Stimulated activated CD8-positive, alpha-beta memory T cell treated with anti-CD3 and anti-CD28 coated beads, Interleukin-15, amount 100 ng/mL, for 1 hour (primary cell): Measurements from ENCODE around the gene ATG2B.

Source experiments
- DNase-seq: peaks from one replicate; pipeline ENCODE4 v3.0.0-alpha.2; 2020; ENCODE audit warnings: low read depth

ATG2B gene

DNA sequence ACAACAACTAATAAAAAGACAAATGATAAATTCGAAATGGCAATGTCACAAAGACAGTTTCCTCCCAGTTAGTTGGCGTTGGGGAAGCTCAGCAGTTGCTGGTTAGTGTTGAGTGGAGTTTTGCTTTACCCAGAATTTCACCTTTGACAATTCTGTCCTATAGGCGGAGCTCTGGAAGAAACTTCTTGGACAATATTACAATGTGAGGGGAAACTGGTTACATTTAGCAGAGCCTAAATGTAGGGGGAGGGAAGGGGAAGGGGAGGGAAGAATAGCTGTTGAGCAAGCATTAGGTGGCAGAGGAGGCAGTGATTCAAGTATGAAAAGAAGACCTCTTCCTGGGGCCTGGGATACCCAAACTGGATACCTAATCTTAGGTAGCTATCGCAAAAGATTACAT is 55.7 kb downstream of the ATG2B start:
- DNase-seq = no peak

DNA sequence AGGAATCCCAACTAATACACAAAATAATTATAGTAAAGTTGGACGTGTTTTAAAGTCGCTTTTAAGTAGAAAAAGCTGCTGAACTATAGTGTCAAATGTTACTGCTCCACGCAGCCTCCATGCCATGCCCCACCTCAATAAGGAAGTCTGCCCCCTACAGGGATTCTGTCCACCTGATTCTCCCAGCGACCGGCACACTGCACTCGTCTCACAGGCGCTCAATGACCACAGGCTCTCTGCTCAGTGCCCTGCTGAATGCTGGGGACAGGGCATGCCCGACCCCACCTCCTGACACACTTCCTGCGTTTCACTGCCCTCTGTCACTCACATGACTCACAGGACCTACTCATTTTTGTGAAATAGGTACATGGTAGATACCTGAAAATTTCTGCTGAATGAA is 58.2 kb downstream of the ATG2B start:
- no peak for DNase-seq

DNA sequence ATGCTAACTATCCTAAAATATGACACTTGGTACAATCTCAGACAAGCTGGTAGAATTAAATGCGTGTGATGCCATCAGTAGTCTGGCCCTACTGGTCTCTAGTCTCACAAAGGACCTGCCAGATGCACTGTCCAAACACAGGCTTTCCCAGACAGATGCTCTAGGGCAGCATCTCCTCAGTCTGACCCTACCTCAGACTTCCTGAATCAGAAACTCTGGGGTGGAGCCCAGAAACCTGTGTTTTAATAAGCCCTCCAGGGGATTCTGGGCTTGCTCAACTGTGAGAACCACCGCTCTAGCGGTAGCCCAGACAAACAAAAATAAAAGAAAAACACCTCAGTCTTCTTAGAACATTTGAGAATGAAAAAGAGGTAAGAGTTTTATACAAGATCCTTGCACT is 59.2 kb downstream of the ATG2B start:
- no peak for DNase-seq

DNA sequence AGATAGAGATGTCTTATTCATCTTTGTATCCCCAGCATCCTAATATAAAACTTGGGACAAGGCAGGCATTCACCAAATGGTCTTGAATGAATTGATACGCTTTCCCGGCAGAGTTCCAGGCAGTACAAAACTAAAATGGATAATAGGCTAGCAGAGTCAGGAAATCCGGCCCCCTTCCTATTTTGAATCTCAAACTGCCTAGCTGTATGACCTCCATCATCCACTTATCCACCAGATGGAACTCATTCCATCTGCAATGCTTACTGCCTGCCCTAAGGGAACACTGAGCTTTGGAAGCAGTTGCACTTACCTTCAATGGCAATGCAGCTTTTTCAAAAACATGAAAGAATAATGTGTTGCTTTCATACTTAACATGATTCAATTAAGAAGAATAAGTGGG is 63.7 kb downstream of the ATG2B start:
- no peak for DNase-seq

DNA sequence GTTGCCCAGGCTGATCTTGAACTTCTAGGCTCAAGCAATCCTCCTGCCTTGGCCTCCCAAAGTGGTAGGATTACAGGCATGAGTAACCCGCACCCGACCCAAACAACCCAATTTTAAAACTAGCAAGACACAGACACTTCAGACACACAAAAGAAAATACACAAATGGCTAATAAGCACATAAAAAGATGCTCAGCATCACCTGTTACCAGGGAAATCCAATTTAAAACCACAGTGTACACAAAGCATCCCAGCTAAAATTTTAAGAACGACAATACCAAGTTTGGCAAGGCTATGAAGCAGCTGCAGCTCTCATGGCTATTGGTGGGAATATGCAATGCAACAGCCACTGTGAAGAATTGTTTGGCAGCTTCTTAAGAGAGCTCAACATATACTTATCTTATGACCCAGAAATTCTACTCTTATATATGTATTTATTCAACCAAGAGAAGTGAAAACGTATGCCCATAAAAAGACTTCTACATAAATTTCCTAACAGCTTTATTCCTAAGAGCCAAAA is 65.1 kb downstream of the ATG2B start:
- no peak for DNase-seq

DNA sequence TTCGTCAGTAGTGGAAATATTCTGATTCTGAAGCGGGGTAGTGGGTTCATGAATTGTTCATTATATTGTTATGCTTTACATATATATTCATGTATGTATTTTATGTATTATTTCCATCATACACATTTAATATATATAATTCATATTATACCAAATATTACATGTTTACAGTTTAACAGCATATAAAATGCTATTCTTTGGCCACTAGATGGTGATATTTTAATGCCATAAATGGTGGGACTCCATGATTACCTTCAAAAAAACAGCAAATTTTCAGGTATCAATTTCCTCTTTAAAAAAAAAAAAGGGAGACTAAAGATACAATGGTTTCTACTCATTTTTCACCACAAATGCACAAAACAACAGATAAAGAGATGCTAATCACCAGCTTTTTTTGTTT is 66.1 kb downstream of the ATG2B start:
- no peak for DNase-seq

DNA sequence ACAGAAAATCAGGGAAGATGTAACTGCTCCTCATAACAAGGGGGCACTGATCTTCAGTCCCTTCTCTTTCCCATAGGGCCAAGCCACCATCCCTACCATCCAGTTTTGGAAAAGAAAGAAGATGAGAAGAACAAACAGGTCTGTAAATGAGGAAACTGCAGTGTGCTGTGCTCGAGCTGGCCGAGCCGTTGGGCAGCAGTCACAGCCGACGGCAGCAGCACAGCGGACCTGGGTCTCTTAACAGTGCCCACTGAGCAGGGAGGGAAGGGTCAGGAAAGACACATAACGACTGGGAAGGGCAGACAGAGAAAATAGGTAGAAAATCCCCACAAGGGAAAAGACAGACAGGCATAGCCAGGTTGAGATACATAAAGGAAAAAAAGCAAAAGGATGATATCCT is 68.9 kb downstream of the ATG2B start:
- no peak for DNase-seq

DNA sequence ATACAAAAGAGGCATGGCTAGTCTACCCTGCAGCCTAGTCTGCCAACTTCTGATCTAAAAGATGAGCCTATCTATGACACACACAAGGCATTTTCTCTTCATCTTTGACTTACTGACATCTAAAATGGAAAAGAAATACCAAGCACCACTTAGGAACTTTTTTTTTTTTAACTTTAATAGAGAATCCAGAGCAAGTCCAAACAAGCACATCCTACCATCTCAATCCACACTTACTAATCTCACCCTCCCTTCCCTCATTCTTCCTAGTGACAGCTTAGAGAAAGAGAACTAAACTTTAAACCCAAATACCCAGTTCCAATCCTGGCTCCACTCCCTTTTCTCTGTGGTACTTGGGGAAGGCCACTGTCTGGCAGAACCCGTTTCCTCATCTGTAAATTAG is 75.3 kb downstream of the ATG2B start:
- no peak for DNase-seq

DNA sequence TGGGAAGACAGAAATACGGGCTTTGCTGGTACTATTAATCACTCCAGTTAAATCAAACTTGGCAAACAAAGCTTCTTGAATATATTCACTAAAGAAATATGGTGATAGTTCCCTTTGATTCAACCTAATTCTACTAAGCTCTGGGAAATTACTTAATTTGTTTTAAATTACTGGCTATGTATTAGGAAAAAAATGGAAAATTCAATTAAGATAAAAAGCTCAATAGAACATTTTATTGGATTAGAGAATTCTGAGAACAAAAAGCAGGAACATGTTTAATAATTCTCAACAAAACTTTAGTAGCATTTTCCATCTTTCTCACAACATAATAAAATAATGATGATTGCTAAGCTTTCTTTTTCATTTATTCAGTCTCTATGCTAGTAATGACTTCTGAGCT is 76.9 kb downstream of the ATG2B start:
- DNase-seq = no peak

DNA sequence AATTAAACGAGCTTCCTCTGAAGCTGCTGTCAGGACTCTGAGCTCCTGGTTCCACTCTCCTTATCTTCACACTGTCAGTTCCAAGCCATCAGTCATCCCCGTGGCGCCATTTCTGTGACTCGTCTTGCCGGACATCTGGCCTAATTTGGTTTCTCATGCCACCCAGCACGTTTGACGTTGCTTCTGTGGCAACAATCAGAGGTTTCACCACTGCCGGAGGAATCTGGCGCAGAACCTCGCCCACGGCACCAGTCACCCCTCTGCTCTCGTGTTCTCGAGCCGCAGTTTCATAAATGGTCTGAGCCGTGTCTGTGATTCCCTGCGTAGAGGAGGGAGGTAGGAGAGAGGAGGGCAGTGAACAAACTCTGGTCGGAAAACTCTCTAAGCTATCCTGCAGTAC is 77.5 kb downstream of the ATG2B start:
- DNase-seq = no peak

DNA sequence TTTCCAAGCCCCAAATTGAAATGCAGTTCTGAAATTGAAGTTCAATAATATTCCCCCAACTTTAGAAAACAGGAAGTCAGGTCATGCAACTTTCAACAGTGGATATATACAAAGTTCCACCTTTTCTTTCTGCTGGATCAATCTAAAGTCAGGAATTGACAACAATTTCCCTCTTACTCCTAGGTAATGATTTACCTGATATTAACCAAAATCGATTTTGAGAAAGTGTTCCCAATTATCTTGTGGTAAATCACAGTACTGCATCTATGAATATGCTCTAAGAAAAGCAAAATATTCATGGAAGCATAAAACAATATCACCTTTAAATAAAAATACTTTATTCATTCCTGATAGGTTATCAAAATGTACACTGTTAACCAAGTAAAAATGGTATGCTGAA is 78.7 kb downstream of the ATG2B start:
- DNase-seq = no peak

DNA sequence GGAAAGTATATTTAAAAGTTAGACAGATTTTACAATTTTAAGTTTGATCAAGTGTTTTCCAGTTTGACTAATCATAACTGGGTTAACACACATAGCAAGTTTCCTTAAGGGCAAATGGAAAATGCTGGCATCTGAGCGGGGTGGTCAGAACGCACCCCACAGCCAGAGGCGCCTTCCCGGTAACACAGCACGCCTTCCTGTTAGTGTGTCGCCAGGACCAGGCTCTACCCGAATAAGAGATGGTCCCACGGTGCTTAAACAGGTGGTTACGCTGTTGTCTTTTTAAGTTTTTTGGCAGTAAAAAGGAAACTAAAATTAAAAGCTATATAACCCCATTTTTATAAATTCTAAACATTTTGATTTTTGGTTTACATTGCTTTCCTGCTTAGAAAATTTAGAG is 79.1 kb downstream of the ATG2B start:
- DNase-seq = no peak

DNA sequence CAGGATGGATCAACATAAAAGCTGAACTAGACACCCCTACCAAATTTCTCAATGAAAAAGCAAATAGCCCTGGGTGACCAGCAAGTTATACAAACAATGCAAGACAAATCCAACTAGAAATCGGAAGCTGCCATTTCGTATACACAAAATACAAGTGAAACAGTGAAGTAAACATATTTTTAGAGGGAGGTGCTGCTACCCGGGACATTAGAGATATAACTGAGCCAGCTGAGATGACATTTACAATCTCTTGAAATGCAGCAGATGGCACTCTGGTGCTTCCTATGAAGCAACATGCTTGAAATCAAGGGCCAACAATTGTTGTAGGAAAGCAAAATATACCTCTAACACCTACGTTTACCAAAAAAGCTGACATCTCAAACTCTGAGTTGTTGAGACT is 81.7 kb downstream of the ATG2B start:
- no peak for DNase-seq

DNA sequence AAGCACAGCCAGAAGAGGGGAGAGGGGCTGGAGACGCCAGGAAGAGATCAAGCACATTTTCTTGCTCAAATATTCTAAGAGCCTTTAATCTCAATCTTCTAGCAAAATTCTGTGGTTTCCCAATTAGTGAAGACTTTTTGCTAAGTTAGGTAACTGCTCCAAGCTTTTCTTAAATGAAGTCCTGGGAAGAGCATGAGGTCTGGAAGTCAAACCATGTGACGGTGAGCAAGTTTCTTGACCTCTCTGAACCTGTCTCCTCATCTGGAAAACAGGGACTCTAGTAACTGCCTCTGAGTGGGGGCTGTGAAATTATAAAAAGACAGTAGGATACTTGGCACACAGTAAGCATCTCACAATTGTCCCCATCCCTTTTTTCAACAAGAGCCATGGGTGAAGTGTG is 83.0 kb downstream of the ATG2B start:
- DNase-seq = no peak

DNA sequence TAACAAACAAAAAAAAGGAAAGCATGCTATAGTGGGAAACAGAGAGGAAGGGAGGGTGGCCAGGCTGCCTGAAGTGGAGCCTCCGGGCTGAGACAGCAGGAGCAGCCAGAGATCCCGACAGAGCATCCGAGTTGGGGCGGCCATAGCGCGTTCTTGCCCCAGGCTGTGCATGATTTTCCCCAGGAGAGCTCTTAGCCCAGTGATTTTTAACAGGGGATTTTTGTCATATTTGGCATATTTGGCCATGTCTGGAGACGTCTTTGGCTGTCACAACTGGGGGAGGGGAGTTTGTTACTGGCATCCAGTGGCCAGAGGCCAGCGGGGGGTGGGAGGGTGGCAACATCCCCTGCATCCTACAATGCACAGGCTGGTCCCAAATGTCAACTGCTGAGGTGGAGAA is 83.6 kb downstream of the ATG2B start:
- no peak for DNase-seq

DNA sequence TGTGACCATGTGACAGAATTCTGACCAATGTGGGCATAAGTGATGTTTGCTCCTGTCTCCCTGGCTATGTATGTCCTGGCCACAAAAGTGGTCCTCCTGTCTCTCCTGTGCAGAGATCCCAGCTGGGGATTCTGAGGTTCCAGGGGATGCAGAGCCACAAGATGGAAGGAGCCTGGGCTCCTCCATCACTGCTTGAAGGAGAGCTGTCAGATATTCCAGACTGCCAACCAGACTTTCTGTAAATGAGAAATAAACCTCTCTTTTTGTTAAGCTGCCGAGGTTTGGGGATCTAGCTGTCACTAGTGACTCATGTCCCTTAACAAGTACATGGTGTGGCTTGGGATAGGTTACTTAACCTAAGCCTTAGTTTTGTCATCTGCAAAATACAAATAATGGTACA is 85.3 kb downstream of the ATG2B start:
- DNase-seq = no peak

DNA sequence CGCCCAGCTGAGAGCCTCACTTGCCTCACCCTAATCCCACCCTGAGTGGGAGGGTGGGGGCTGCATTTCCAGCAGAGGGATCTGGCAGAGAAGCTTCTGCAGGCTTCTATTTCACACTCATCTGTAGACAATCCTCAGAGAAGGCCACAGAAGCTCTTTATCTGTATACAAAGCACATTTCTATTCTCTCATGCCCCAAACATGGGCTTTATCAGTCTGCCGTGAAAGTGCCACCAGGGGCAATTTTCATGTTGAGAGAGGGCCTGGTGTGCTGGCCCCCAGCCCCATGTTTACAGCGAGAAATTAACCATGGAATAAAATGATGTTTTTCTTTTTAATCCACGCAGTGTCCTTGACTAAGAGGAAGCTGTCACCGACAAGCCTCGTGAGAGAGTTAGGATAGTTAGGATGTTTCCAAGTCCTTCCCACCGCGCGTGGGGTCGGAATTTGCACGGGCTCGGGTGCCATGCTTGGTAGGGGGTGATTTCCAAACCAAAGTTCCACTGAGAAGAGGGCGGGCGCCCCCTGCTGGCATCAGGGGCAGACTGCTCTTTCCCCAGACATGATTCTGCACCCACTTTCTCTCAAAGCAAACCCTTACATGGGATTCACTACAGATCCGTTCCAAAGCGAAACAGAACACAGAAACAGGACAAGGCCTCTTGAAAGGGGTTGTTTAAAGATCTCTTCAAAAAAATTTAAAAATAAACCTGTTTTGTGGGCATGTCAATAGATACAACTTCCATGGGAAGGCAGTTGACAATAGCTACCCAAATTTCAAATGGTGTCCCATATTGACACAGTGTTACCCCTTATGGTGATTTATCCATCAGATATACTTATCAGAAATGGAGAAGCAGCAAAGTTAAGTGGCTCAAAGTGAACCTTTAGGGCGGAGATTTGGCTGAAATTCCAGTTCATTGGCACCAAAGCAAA is 87.7 kb downstream of the ATG2B start:
- DNase-seq = peak; percentile 49

DNA sequence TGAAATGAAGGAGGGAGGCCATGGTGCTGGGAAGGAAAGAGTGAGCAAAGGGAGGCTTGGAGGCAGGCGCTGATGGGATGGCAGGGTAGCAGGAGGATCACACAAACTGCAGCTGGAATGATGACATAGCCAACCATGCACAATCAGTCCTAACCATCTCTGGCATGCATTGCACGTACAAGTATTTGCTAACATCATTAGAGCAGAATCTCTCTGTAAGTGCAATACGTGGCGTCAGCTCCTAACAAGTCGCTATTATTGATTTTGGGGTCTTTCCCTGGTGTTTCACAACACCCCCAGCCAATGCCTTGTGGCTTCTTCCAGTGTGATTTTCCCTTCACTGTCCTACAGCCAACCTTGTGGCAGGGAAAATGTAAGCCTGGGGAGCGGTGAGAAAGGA is 88.6 kb downstream of the ATG2B start:
- no peak for DNase-seq

DNA sequence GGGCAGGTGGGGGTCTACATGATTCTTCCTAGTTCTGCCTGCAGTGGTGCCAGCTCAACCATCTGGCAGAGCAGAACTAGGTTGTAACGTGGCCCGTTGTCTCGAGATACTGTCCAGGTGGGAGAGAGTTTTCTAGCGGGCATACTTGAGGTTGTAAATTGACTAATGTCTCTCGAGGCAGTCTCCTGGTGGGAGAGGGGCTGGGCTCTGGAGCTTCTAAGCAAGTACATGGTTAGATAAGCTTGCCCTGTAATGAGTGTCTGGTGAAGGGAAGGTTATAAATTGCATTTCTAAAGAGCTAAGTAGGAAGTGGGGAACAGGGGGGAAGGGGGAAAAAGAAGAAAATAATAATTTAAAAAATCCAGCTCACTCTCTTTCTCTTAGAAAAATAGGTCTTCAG is 89.0 kb downstream of the ATG2B start:
- DNase-seq = no peak

DNA sequence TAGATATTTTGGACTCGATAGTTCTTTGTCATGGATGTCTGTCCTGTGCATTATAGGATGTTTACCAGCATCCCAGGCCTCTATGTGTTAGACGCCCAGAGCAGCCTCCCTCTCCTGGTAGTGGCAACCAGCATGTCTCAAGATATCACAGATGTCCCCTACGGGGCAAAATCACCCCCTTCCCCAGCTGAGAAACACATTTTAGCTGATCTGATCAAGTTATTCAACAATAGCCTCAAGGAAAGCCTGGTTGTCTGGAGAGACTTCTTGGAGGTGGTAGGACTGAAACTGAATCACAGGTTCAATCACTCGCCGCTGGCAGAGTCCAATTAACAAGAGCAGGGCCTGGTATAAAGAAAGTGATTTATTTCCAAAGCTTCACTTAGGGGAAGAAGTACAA is 89.5 kb downstream of the ATG2B start:
- DNase-seq = no peak

DNA sequence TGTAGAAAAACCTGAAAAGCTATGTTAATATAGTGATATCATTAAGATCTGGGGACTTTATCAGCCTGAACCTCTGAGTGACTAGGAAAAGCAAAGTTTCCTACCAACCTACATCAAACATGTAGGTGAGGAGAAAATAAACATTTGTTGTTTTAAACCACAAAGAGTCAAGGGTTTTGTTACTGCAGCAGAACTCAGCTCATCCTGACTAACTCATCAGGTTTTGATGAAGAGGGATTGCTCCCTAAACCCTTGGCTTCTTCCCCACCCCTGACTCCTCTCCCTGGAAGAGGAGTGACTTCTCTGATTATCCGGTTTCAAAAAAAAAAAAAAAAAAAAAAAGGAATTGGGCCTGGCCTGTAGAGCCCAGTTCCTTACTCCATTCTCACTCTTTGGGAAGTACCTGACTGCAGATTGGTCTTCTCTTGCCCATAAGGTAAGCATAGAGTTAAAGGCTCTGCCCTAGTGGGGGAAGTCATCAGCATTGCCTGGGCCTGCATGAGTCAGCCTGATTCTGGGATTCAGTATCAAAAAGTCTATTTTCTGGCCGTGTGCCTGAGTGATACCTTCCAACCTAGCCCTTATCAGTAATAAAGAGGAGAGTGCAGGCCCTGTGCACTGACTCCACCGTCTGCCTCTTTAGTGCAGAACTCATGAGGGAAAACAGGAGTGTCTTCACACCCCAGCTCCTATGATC is 90.2 kb downstream of the ATG2B start:
- DNase-seq = no peak

DNA sequence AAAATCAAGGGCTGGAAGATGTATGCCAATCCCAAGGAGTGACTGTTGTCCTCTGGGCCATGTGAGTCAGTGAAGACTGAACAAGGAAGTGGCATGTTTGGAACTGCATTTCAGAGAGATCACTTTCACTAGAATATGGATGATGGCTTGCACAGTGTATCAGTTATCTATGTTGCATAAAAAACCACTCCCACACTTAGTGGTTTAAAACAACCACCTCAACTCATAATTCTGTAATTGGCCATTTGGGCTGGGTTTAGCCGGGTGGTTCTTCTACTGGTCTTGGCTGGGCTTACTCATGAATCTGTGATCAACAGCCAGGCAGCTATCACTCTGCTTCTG is 91.7 kb downstream of the ATG2B start:
- DNase-seq = no peak

DNA sequence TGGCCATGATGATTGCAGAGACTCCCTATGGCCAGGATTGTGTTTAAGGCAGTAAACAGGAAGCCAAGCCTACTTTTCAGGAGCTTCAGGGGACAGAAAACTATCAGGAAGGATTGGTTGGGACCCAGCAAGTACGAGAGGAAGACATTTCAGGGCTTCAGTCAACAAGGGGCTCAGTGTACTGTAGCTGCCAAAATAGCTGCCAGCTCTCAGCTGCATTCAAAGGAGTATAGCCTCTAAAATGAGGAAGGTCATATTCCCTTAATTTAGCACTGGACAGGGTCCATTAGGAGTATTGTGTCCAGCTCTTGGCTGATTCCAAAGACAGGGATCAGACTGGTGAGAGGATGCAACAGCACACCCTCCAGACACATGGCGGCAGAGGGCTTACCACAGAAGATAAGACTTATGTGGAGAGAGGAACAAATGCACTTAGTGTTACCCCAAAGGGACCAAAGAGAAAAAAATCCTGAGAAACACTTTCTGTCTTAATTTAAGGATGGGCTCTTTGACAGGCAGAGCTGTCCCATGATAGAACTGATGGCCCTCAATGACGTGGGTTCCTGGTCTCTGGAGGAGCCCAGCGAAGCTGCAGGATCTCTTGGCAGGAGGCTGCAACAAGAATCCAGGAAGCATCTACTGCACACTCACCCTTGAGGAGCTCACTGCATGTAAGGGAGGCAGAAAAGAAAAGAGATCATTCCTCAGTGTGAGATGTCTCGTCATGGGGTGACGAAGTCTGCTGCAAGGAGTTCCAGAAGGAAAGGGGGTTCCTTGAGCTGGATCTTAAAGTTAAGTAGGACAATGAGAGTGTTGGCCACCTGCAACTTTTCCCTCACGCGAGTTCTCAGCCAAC is 92.3 kb downstream of the ATG2B start:
- DNase-seq = no peak
